CD4-positive, alpha-beta T cell treated with Interleukin-15 for 4 hours (primary cell): Measurements from ENCODE around the gene EHBP1.

Experiments used
- DNase-seq: peaks from one replicate; pipeline ENCODE4 v3.0.0-alpha.2; 2020; ENCODE audit warnings: low spot score

The EHBP1 gene

DNA sequence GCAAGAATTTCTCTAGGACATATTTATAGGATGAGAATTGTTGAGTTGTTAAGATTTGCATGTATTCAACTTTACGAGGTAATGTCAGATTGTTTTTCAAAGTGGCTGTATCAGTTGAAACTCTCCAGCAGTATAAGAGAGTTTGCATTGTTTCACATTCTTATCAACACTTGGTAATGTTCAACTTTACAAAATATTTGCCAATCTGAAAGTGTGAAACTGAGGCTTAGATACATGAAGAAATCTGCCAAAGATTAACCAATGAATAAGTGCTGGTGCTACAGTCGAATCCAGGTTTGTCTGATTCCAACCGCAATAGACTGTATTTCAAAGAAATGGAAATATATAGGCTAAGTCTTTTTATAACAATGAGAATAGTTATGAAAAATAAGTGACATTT, 117.0 kb downstream of the EHBP1 start:
- no peak for DNase-seq

DNA sequence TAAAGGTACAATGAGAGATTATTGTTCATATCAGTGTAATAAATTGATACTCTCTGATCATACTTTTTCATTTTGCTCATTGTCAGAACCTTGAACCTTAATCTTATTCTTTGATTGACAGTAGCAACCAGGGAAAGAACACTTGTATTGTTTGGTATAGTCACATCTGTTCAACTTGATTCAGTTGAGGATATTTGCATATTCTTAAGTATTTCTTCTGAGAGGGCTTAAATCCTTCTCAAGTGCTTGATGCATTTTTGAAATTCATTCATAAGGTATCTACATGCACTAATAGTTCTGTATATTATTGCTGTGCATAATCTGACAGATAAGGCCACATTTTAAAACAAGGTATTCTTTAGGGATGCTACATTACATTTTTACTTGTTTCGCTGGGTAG, 118.9 kb downstream of the EHBP1 start:
- no peak for DNase-seq

DNA sequence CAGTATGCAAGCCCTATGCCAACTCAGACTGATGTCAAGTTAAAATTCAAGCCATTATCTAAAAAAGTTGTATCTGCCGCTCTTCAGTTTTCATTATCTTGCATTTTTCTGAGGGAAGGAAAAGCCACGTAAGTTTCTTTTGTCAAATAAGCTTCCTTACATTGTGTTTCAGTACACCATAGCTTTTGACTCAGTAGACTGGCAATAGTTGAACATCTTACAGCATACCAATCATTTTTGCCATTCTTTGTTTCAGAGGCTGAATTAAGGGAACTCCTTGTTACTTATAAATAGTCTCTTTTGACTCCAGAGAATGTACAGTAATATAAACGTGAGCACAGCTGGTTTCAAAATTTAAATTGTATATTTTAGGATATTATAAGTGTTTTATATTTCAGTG, 120.6 kb downstream of the EHBP1 start:
- DNase-seq: no peak

DNA sequence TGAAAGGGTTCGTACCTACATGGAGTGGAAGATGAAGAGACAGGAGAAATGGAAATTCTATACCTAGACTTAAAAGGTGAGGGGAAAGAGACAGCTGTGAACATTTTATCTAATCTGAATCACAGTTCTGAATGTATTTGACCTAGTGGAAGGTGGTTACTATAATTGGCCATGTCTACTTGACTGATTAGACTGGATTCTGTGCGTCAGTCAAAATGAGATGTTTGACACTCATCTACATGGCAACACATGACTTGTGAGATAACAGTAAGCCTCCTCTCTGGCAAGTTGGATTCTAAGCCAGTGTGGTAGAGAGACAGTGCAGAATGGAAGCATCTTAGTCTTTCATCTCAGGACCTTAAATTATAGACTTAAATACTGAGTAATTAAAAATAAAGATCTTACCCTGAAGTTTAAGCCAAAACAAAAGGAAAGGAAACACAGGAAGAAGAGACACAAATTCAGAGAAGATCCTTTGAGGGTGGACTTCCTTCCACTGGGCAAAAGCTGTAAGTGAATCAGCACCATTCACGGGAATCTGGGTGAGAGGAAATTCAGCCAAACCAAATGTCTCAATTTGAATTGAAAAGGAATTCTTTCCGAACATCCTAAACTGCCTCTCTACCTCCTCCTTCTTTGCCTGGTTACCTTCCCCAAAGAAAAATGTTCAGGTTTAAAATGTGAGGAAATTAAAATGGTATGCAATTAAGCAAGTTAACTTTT, 121.6 kb downstream of the EHBP1 start:
- DNase-seq: no peak

DNA sequence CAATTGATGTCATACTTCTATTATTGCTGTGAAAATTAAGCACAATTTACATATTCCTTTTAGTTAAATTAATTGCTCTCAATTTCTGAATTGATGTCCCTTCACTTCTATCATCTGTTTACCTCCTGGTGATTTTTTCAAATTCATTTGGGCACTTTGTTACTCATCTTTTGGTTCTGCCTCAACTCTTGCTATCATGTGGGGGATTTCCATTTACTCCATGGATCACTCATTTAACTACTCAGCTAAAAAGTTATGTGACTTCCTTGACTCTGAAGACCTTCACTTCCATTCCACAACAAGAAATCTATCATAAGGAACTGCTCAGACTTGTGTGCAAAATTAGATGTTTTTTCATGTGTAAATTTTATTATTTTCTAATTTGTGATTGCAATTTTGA, 126.2 kb downstream of the EHBP1 start:
- DNase-seq: no peak

DNA sequence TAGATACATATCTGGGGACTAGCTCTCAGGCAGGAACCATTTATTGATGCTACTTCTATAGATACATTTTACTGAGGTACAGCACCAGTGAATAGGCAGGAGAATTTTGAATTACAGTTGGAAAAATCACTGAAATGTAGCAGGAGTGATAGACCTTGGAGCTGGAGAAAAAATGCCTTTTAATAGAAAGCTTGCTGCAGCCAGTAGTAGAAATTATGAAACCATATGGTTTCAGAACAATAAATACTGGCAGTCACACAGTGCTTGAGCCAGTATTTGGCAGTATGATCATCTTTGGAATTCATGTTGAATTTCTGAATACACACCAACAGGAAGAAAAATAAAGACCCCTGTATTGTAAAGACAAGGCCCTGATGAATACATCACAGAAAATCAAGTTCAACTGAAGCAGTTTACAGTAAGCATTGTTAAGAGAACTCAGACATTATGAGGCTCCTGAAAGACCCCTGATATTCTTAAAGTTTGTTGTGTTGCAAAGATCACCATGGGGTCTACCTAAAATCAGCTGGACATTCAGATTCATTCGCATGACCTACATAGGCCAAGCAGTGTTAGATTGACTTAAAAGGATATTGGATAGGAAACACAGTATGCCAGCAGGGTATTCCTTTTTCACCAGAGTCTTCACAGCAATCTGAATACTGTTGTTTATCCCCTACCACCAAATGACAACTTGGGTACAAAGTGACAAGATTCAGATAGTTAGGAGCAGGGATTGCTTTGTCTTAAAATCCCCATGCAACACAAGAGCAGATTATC, 139.0 kb downstream of the EHBP1 start:
- DNase-seq: no peak

DNA sequence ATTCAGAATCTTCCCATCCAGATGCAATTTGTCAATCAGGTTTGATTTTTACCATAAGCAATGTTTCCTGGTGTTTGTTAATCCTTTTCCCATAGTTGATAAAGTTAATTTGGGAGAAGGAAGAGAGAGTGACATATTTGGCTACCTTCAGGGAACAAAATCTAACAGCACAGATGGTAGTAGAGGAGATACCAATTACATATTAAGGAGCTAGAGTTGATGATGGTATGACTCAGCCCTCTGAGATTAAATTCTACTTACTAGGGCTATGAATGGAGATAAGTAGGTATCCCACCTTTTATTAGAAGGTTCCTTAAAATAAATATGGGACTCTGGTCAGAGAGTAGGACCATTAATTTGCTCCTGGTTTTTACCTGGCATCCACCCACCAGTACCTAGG, 139.7 kb downstream of the EHBP1 start:
- no peak for DNase-seq

DNA sequence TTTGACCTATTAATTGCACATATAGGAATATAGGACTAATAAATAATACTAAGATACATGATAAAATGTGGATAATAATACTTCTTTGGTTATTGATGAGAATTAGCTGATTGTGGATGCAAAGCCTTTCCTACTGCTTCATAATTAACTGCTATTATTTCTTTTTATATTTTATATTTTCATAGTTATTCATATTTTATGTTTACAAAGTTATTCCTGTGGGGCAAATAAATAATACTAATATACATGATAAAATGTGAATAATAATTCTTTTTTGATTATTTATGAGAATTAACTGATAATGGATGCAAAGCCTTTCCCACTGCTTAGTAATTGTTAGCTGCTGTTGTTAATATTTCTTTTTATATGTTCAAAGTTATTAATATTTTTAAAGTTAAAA, 146.7 kb downstream of the EHBP1 start:
- DNase-seq: no peak

DNA sequence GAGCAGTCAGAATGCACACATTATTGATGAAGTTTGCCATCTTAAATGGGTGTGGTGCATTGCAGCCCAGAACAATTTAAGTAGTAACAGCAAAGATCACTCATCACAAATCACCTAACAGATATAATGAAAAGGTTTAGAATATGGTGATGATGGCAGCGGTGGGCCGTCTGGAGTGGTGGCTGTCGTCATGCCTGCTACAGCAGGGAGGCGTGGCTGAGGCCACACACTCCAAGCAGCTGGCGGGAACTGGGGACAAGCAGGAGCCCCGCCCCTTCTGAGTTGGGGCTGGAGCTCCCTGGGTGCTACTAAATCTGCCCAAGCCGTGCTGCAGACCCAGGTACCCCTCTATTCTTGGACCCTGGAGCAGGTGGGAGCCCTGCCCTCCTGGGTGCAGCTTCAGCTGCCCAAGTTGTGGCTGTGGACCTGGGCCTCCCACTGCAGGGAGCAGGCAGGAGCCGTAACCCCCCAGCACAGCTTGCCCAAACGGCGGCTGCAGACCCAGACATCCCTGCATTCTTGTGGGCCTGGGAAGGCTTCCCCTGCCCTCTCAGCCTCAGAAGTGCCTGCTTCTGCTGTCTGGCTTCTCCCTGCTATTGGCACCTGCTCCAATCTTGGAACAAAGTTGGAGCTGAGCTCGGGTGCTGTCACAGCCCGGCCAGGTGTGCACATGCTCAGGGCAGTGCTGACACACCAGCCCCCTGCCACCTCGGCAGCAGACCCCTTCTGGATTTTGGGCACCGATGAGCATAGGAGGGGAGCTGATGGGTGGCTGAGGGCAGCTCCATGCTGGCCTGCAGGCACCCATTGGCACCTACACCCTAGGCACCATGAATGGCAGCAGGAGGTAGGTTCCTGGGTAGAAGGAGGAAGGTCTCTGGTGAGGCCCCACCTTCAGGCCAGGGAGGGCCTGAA, 149.3 kb downstream of the EHBP1 start:
- no peak for DNase-seq

DNA sequence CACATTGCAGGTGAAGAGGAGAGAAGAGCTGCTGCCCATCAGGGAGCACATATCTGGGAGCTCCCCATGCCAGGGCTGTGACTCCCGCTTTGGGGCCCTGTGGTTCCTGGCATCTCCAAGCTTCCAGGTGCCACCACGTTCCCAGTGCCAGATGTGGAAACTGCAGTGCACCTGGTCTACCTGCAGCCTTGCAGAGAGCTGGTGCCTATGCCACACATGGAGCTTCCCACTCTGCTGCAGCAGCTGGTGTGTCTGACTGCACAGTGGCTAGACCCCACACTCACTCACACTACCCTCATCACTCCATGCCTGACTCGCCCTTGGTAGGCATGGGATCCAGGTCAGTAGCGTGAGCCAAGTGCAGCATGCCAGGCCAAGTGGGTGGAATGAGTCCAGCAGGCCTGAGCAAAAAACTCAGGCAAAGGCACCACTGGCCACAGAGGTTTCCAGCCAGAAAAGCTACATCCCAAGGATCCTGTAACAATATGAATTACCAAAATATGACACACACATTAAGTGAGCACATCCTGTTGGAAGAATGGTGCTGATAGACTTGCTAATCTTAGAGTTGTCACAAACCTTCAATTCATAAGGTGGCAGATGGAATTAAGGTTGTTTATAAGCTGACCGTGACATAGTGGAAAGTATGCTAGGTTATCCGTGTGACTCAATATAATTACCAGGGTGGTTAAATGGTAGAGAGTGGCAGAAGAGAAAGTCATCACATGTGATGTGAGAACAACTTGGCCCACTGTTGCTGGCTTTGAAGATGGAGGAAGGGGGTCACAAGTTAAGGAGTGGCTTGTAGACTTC, 150.9 kb downstream of the EHBP1 start:
- DNase-seq: no peak

DNA sequence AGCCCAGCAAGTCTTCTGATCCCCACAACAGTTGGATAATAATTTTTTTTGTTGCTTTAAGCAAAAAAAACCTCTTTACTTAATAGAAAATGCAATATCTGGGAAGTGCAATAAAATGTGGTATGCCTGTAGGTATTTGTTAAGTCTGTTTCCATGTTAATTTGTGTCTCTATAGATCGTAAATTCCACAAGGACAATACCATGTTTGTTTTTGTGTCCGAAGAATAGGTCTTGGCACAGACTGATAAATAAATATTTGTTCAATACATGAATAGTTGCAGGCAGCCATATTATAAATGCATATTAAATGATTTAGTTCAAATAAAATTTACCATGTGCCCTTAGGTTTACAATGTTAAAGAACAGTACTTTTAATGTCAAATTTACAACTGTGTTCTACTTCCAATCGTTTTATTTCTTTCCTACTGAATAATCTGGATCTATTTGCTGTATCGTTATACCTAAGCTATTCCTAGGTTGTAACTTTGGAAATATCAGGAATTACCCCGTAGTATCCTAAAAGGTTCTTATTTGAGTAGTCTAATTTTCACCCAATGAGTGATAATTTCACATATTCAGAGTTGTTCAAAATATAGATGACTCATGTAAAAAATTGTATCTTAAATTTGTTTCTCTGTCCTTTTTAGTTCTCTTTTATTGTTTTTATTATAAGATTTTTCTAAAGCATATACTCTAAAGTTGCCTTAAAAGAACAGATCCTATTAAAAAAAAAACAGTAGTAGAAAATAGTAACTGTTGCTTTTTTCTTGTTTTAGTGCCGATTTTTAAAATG, 151.8 kb downstream of the EHBP1 start:
- DNase-seq: no peak

DNA sequence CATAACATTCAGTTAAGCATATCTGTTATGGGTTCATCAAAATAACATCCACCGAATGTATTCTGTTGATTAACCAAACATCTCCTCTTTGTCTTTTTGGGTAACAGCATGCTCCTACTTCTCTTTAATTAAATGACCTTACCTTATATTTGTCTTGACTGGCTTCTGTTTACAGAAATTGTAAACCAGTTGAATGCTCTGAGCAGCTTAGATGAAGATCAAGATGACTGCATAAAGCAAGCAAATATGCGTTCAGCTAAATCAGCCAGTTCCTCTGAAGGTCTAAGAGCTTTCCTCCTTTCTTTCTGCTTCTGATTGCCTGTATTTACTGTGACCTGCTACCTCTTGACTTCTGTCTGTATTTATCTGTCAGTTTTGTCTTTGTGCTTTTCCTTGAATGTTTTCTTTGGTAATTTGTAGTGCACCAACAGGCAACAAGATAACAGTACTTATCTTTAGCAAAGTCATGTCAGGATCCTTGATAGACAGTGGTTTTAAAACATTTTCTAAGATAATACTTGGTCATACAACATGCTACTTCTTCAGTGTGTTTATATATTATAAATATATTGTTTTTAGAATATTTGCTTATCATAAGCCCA, 152.8 kb downstream of the EHBP1 start:
- no peak for DNase-seq

DNA sequence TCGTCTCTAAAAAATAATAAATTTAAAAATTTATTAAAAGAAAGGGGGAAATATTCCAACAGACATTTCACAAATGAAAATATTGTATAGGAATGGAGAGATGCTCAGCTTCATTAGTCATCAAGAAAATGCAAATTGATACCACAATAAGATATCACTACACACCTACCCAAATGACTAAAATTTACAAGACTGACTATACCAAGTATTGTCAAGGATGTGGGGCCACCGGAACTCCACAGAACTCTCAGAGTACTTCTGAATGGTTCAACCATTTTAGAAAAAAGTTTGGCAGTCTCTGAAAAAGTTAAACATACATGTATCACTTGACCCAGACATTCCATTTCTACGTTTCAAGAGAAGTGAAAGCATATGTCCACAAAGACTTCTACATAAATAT, 163.4 kb downstream of the EHBP1 start:
- no peak for DNase-seq

DNA sequence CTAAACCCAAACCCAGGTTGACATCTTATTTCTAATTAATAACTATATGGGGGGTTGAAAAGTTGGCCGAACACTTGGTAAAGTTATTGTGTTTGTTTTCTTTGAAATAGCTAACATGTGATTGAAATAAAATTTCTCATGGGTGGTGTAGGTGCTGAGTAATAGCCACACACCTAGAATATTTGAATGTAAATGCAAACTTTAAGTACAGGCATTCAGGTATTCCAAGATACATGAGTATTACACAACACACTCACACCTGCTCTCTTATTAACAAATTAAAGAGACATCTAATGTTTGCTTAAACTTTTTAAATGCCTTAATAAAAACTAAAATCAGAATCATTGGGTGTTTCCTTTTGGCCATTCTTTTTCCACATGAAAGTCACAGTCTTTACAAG, 165.5 kb downstream of the EHBP1 start:
- DNase-seq: no peak

DNA sequence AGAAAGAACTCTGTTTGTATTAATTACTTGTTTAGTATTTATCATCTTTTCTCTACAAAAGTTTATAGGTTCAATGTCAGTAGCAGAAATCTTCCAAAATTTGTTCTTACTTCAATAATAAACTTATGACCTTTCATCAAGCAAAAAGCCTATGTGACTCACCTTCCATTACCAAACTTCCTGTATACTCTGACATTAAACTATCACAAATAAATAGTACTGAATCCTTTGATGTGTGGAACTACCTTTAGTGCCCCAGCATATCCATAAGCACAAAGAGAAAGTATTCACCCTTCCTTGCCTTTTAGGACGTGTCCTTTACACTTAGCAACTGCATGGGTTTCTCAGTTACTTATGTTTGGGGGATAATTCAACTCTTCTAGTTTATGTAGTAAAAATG, 166.0 kb downstream of the EHBP1 start:
- DNase-seq: no peak

DNA sequence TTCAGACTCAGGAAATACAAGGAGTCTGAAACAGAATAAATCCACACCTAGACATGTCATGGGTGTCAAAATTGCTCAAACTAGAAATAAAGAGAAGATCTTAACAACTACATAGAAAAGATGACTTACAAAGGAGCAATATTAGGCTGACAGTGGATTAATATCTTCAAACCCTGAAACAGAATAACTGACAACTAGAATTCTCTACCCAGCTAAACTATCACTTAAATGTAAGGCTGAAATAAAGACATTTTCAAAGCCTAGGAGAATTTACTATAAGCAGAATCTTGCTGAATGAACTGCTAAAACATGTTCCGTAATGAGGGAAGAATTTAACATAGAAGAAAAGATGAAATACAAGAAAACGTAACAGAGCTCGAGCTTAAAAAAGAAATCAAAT, 168.1 kb downstream of the EHBP1 start:
- no peak for DNase-seq

DNA sequence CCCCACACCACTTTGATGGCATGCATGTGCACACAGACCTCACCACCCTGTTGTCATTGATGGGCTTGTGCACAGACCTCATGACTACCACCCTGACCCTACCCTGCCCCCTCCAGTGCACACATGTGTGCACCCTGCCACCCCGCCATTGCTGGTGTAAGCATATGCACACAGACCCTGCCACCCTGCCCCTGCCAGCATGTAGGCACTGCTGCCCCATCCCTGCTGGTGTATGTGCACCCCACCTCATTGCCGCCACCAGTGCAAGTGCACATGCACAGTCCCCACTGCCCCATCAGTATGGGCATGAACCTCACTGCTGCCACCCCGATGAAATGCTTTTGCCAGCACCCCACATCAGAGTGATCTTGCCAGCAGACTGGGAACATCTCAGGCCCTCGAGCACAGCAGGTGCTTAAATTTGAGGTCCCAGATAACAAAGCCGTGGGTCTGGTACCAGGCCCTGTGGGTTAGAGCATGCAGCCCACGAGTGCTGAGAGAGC, 169.4 kb downstream of the EHBP1 start:
- no peak for DNase-seq

DNA sequence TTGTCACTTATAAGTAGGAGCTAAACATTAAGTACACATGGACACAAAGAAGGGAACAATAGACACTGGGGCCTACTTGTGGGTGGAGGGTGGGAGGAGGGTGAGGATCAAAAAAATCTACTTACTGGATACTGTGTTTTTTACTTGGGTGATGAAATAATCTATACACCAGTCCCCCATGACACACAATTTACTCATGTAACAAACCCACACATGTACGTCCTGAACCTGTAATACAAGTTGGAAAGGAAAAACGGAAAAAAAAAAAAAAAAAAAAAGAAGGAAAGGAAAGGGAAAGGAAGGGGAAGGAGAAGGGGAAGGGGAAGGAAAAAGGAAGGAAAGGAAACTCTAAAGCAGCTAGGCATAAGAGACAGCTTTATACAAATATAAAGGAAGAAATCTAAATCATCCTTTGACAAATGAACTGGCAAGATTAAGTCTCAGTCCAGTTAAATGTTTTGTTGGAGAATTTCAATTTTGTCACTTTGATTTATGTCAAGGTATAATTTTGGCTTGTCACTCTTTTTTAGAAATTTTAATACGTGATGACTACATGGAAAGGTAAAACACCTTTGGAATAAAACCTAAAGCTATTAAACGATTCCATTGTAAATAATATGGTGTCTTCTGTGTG, 175.8 kb downstream of the EHBP1 start:
- no peak for DNase-seq

DNA sequence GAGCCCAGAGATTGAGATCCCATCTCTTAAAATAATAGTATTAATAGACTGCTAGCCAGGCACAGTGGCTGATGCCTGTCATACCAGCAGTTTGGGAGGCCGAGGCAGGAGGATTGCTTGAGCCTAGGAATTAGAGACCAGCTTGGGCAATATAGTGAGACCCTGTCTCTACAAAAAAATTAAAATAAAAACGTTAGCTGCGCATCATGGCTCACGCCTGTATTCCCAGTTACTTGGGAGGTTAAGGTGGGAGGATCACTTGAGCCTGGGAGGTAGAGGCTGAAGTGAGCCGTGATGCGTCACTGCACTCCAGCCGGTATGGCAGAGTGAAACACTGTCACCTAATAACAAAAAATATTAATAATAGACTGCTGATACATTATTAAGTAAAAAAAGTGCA, 178.1 kb downstream of the EHBP1 start:
- DNase-seq: no peak

DNA sequence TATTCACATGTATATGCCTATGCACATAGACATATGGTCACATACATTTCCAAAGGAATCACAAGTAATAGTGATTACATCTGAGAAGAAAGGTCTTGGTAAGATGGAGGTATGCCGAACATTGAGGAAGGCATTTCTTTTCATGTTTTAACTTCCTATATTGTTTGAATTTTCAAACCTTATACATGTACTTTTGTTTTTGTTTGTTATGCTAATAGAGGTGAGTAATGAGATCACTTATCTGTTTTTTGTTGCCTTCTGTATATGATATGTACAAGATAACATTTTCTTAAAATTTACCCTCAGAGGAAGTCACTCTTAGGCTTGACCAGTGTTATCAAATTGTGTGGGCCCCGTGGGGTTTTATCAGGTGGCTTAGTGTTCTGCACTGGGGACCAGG, 178.6 kb downstream of the EHBP1 start:
- no peak for DNase-seq
